NCI-H2227 (cell line): ENCODE data around the gene LIMS2.

Experiments used
- DNase-seq: peaks from one replicate; lab custom pipeline; 2025; ENCODE audit not compliant: unreplicated experiment; lab: John Stamatoyannopoulos, UW

Gene LIMS2

GRCh38 chr2:127624320-127624755 lies 51.0 kb downstream of the LIMS2 start:
- DNase-seq: no peak

DNA sequence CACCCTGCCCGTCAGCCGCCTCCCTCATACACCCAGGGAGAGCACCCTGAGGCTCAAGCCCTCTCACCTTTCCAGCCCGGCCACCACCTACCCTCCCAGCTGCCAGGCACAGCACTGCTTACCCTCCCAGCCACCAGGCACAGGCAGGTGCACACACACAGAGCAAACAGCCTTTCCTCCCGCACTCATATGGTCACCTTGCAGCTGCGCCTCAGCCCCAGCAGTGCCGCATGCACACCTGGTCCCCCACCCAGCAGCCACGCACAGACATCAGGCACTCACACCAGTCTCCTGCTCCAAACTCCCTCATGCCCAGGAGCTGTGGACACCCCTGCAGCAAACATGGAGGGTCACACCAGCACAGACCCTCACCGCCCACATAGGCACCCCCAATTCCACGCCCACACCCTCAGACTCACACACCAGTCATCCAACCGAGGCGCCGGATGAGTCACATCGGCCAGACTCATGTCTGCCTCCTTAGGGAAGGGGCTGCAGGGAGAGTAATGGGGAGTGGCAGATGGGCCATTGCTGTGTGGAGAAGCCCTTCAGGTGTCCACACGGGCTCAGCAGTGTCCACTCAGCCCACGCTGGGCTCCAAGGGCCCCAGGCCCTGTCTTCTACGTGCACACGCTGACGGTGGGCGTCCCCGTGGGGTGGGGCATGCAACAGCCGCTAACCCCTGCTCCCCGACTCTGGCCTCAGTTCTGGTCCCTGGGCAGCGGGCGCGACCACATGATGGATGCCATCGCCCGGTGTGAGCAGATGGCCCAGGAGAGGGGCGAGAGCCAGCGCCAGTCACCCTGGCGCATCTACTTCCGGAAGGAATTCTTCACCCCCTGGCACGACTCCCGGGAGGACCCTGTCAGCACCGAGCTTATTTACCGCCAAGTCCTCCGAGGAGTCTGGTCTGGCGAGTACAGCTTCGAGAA lies 51.7 kb downstream of the LIMS2 start:
- no peak for DNase-seq

- no peak for DNase-seq
Observed at GRCh38 chr2:127622561-127623387, 52.6 kb downstream of the LIMS2 start.

DNA sequence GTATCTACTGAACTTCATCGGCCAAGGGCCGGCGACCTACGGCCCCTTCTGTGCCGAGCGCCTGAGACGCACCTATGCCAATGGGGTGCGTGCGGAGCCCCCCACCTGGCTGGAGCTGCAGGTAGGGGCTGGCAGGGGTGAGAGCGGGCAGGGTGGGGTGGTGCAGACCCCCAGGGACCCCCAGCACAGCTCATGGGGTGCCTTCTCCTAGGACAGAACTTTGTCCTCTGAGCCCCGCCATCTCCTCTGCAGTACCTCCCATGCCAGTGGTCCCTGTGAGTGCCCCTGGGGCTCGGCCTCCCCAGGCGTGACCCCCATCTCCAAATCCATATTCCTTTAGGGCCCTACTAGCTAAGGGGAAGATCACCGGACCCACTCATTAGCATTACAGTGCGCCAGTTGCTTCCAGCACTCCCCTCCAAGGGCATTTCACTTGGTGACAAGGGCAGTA lies 53.3 kb downstream of the LIMS2 start:
- DNase-seq: no peak

DNA sequence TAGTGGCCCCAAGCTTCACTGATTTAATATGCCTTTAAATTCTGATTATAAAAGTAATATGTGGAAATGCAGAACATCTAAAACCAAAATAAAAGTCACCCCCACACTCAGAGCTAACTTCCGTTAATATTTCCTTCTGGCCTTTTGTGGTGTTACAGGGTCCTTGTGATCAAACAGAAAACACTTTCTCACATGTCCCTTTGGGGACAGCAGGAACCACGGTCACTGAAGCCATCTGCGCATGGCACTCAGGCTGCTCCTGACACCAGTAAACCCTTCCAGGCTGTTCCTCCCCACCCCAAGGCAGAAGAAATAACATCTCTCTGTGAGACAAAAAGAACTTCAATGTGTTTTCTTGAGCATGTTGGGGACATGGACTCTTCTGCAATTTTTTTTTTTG lies 54.5 kb downstream of the LIMS2 start:
- no peak for DNase-seq

DNA sequence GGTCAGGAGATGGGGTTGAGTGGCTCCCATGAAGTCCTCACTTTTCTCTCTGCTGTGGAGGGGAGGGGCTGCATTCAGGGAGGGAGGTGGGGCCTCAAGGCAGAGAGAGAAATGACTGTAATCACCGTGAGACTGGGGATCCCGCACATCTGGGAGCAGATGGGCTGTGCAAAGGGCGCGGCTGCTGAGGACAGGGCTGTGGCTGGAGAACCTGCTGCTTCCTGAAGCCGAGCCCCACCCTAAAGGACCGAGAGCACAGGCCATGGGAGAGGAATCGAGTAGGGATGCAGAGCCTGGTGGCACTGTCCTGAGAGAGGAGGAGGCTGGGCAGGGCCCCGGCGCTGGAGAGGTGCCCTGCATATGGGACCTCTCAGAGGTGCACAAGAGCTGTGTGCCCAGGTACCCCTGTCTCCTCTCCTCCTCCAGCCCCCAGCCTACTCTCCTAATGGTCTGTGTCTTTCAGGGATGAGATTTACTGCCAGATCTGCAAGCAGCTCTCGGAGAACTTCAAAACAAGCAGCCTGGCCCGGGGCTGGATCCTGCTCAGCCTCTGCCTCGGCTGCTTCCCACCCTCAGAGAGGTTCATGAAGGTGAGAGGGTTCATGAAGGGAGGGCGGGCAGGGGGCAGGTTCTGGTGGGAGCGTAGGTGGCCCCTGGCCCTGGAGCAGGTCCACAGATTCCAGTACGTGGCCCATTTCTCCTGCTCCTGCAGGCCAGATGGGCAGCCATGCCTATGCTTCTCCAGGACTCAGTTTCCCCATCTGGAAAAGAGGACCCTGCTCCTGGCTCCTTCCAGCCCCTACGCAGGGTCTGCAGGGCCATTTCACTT lies 55.2 kb downstream of the LIMS2 start:
- DNase-seq: peak; percentile 20

DNA sequence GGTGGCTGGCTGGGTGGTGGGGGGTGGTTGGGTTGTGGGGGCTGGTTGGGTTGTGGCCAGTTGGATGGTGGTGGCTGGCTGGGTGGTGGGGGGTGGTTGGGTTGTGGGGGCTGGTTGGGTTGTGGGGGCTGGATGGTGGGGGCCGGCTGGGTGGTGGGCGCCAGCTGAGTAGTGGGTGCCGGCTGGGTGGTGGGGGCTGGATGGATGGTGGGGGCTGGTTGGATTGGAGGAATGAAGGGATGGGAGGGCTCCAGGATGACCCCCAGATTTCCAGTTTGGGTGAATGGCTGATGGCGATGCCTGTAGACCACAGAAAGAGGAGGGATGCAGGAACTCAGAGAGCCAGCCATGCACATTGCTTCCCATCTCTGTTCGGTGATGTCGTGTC lies 56.1 kb downstream of the LIMS2 start:
- DNase-seq: no peak

- no peak for DNase-seq
Observed at GRCh38 chr2:127618551-127619202, 56.7 kb downstream of the LIMS2 start.

DNA sequence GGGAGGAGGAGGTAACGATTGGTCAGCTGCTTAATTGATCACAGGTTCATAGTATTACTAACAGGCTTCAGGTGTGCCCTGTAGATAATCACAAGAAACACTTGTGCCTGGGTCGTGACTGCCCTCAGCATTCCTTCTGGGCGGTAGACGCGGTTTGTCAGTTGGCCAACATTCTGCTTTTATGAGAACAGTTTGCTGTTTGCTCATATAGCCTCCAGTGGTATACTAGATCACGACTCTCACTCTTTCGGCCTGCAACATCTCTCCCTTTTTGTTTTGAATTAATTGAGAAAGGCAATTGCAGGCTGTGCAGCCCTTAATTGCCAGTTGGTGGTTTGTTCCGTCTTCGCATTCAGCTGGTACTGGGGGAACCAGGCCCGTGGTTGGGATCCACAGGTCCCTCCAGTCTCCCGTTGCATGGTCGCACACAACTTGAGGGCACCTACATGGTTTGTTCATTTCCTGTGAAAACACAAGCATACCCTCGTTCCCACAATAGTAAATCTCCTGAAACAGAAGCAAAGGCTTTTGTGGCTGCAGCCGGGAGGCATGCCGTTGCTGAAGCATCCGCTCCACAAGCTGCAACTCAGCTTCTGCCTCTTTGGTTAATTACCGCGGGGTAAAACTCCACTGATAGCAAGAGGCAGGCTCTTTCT lies 59.7 kb downstream of the LIMS2 start:
- DNase-seq: no peak

GRCh38 chr2:127614731-127615130 lies 60.6 kb downstream of the LIMS2 start:
- no peak for DNase-seq

DNA sequence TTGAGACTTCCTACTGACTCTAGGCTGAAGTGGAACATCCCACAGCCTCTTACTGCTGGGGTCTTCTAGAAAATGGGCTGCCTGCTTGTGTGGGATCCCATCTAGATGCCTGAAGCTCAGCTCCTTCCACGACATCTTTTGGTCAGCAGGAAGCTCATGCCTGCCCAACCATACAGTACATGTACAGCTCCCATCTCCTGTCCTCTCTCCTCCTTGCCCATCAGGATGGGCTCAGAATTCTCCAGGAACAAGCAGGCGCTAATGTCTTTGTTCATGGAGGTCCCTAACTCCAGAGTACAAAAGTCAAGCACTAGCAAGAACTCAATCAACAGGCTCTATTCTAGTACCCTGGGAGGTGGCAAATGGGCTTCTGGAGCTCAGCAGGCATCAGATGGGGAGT lies 61.1 kb downstream of the LIMS2 start:
- DNase-seq: no peak

GRCh38 chr2:127612111-127612822 lies 63.1 kb downstream of the LIMS2 start:
- no peak for DNase-seq

- DNase-seq: no peak
Observed at GRCh38 chr2:127611076-127611925, 64.0 kb downstream of the LIMS2 start.

DNA sequence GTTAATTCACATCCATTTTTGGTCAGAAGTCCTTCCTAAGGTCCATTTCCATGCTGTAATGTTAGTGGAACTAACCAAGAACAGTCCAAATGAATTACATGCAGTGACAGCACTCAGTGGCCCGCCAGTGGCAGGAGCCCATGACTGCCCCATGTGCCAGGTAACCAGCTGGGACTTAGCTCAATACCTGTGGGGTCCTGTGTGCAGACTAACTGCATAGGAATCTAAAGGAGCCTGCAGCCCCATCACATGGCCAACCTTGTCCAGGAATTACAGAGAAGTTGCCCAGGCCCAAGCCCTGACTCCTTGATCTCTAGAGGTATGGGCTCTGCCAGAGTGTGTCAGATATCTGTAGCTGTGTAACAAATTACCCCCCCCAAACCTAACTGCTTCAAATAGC lies 64.8 kb downstream of the LIMS2 start:
- no peak for DNase-seq

GRCh38 chr2:127609818-127610217 lies 65.5 kb downstream of the LIMS2 start:
- DNase-seq: no peak

DNA sequence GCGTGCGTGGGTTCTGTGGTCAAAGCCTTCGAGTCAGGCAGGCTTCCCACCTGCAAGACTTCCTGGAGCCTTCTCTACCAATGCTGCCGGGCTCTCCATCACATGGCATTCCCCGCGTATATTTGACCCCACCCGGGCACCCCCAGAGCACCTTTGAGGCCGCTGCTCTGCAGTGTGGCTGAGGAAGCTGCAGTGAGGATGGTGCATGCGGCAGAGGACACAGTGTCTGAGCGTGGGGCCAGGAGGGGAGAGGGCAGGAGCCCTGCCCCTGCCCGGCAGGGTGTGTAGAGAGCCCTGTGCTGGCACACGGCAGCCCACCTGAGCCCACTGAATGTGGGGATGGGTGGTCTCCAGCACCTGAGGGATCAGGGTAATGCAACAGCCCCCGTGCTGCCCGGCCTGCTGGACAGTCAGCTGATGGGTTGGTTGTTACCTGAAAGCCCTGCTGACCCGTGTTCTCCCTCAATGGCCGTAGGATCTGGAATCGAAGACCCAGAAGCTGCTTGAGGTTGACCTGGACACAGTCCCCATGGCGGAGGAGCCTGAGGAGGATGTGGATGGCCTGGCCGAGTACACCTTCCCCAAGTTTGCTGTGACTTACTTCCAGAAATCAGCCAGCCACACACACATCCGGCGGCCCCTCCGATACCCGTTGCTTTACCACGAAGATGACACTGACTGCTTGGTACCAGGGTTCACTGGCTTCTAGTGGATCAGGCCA lies 66.1 kb downstream of the LIMS2 start:
- no peak for DNase-seq

GRCh38 chr2:127608061-127609030 lies 67.0 kb downstream of the LIMS2 start:
- DNase-seq: no peak
